ENCODE data around the gene ODC1.

GRCh38 chr2:10399358-10399757 is 48.8 kb downstream of the ODC1 start:
- TF ChIP-seq, protein P1, sequence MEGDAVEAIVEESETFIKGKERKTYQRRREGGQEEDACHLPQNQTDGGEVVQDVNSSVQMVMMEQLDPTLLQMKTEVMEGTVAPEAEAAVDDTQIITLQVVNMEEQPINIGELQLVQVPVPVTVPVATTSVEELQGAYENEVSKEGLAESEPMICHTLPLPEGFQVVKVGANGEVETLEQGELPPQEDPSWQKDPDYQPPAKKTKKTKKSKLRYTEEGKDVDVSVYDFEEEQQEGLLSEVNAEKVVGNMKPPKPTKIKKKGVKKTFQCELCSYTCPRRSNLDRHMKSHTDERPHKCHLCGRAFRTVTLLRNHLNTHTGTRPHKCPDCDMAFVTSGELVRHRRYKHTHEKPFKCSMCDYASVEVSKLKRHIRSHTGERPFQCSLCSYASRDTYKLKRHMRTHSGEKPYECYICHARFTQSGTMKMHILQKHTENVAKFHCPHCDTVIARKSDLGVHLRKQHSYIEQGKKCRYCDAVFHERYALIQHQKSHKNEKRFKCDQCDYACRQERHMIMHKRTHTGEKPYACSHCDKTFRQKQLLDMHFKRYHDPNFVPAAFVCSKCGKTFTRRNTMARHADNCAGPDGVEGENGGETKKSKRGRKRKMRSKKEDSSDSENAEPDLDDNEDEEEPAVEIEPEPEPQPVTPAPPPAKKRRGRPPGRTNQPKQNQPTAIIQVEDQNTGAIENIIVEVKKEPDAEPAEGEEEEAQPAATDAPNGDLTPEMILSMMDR (IDR thresholded peaks at IDR 0.05): no peak
- no peak for TF ChIP-seq POLR2A (IDR thresholded peaks at IDR 0.05)

All from uterus (tissue), 2 donors.